IMR-90 (cell line): Measurements from ENCODE around the gene MAT1A. TPM values are rescaled to one million over a fixed set of nuclear protein-coding genes. Genes with fewer than 3 reads are reported as not detected.

Experiments used
- ATAC-seq: fragments of 200-7000 bp; cut with Tn5 transposase; 2 replicates; pipeline ENCODE4 v1.9.1; 2020; ENCODE audit warnings: low read depth, mild to moderate bottlenecking, moderate library complexity
- BruUV-seq: library from RNA; stranded (reverse); fragments of 400-500 nt; replicated peaks from 2 replicates; lab custom pipeline; 2021; lab: Mats Ljungman, UMichigan
- CTCF ChIA-PET: fragments of 300-600 bp; formaldehyde crosslinking; extraction: SDS; loops from one replicate; lab custom pipeline; 2021; ENCODE audit warnings: antibody characterized with exemption; lab: Yijun Ruan, JAX
- POLR2A ChIA-PET: fragments of 300-600 bp; sonication (Branson Sonifier 250); formaldehyde crosslinking; loops from one replicate; lab custom pipeline; 2022; ENCODE audit warnings: antibody characterized with exemption; ENCODE audit not compliant: unreplicated experiment; lab: Charles Lee
- DNase-seq: peaks from one replicate; pipeline ENCODE4 v3.0.0; 2013
- H2AFZ ChIP-seq: replicated peaks from 2 replicates; pipeline ENCODE3; 2013; ENCODE audit warnings: low read length, mild to moderate bottlenecking; ENCODE audit not compliant: poor library complexity
- H2AK5ac ChIP-seq: 2 replicates; pipeline ENCODE4 v1.6.1; 2013; ENCODE audit warnings: low read depth, low read length, inconsistent platforms
- H2AK9ac ChIP-seq: replicated peaks from 2 replicates; pipeline ENCODE3; 2013; ENCODE audit warnings: mild to moderate bottlenecking, low read depth, low read length, moderate library complexity; ENCODE audit not compliant: poor library complexity
- H2BK120ac ChIP-seq: 2 replicates; pipeline ENCODE4 v1.6.1; 2013; ENCODE audit warnings: low read depth, low read length, inconsistent platforms
- H2BK15ac ChIP-seq: 3 replicates; pipeline ENCODE4 v1.6.1; 2013; ENCODE audit warnings: low read depth, low read length, inconsistent platforms
- H2BK20ac ChIP-seq: 2 replicates; pipeline ENCODE4 v1.6.1; 2013; ENCODE audit warnings: low read depth, mild to moderate bottlenecking, inconsistent platforms, low read length, moderate library complexity
- H2BK5ac ChIP-seq: 2 replicates; pipeline ENCODE4 v1.6.1; 2013; ENCODE audit warnings: mild to moderate bottlenecking, low read depth, low read length, inconsistent platforms; ENCODE audit not compliant: poor library complexity, severe bottlenecking
- H3K14ac ChIP-seq: replicated peaks from 2 replicates; pipeline ENCODE4 v1.6.1; 2013; ENCODE audit warnings: low read depth, low read length, inconsistent platforms
- H3K18ac ChIP-seq: 2 replicates; pipeline ENCODE4 v1.6.1; 2013; ENCODE audit warnings: low read depth, low read length, control low read depth
- H3K23ac ChIP-seq: 2 replicates; pipeline ENCODE4 v1.6.1; 2013; ENCODE audit warnings: low read depth, low read length, inconsistent platforms
- H3K27ac ChIP-seq: 2 replicates; pipeline ENCODE4 v1.5.1; 2013; ENCODE audit warnings: mild to moderate bottlenecking, control low read depth, low read length; ENCODE audit not compliant: insufficient read depth
- H3K27me3 ChIP-seq: 2 replicates; pipeline ENCODE4 v1.6.1; 2013; ENCODE audit warnings: low read length; ENCODE audit not compliant: control insufficient read depth, insufficient read depth
- H3K36me3 ChIP-seq: 2 replicates; pipeline ENCODE4 v1.6.1; 2013; ENCODE audit warnings: low read length, mixed read lengths; ENCODE audit not compliant: control insufficient read depth, insufficient read depth
- H3K4ac ChIP-seq: 2 replicates; pipeline ENCODE4 v1.6.1; 2013; ENCODE audit warnings: low read depth, low read length, inconsistent platforms
- H3K4me1 ChIP-seq: 2 replicates; pipeline ENCODE4 v1.6.1; 2013; ENCODE audit warnings: low read length, mixed read lengths; ENCODE audit not compliant: control insufficient read depth, insufficient read depth
- H3K4me2 ChIP-seq: 2 replicates; pipeline ENCODE4 v1.6.1; 2013; ENCODE audit warnings: low read depth, mild to moderate bottlenecking, control low read depth, low read length, moderate library complexity
- H3K4me3 ChIP-seq: 2 replicates; pipeline ENCODE4 v1.5.1; 2013; ENCODE audit warnings: low read depth, mild to moderate bottlenecking, control low read depth, low read length, moderate library complexity; ENCODE audit not compliant: insufficient read depth
- H3K56ac ChIP-seq: 2 replicates; pipeline ENCODE4 v1.6.1; 2013; ENCODE audit warnings: low read length, inconsistent platforms; ENCODE audit not compliant: insufficient read depth; ENCODE audit errors: extremely low read depth
- H3K79me1 ChIP-seq, 2 experiments: 2 replicates each; pipeline ENCODE4 v1.6.1; 2013; ENCODE audit warnings: low read length in 2 of 2, inconsistent platforms in 1 of 2, low read depth in 1 of 2
- H3K9ac ChIP-seq: 2 replicates; pipeline ENCODE4 v1.6.1; 2013; ENCODE audit warnings: low read depth, low read length, control low read depth
- H3K9me1 ChIP-seq: 2 replicates; pipeline ENCODE4 v1.6.1; 2013; ENCODE audit warnings: low read length, inconsistent platforms; ENCODE audit not compliant: insufficient read depth
- H3K9me3 ChIP-seq: 2 replicates; pipeline ENCODE4 v1.6.1; 2013; ENCODE audit warnings: low read length; ENCODE audit not compliant: control insufficient read depth, insufficient read depth
- H4K20me1 ChIP-seq: 2 replicates; pipeline ENCODE4 v1.6.1; 2013; ENCODE audit warnings: low read length, inconsistent platforms; ENCODE audit not compliant: insufficient read depth
- H4K5ac ChIP-seq: 2 replicates; pipeline ENCODE4 v1.6.1; 2013; ENCODE audit warnings: mild to moderate bottlenecking, low read depth, low read length, control low read depth
- H4K8ac ChIP-seq, 2 experiments: 2 replicates each; pipeline ENCODE4 v1.6.1; 2013; ENCODE audit warnings: low read depth in 2 of 2, low read length in 2 of 2, control low read depth in 1 of 2, inconsistent platforms in 1 of 2
- H4K91ac ChIP-seq: 2 replicates; pipeline ENCODE4 v1.6.1; 2013; ENCODE audit warnings: low read depth, low read length, inconsistent platforms; ENCODE audit not compliant: insufficient read depth
- BHLHE40 ChIP-seq: fragments of 150-350 bp; IDR thresholded peaks from 2 replicates; pipeline ENCODE4 v1.6.1; 2016; ENCODE audit warnings: mild to moderate bottlenecking, low read depth, low read length
- CEBPB ChIP-seq: IDR thresholded peaks from 2 replicates; pipeline ENCODE4 v1.6.1; 2012; ENCODE audit warnings: low read depth, low read length, improper control_type of control experiment
- CHD1 ChIP-seq: IDR thresholded peaks from 2 replicates; pipeline ENCODE4 v1.6.1; 2012; ENCODE audit warnings: low read depth, low read length, improper control_type of control experiment
- CTCF ChIP-seq: conservative IDR thresholded peaks from 2 replicates; pipeline ENCODE4 v1.5.1; 2012; ENCODE audit warnings: mild to moderate bottlenecking, low read depth, low read length, improper control_type of control experiment
- ELK1 ChIP-seq: fragments of 150-350 bp; IDR thresholded peaks from 2 replicates; pipeline ENCODE4 v1.6.1; 2016; ENCODE audit warnings: low read depth, mild to moderate bottlenecking, low read length, moderate library complexity, borderline replicate concordance
- FOS ChIP-seq: fragments of 150-350 bp; IDR thresholded peaks from 2 replicates; pipeline ENCODE4 v1.6.1; 2016; ENCODE audit warnings: low read depth, low read length
- MAFK ChIP-seq: IDR thresholded peaks from 2 replicates; pipeline ENCODE4 v1.6.1; 2012; ENCODE audit warnings: low read depth, low read length, improper control_type of control experiment
- MAZ ChIP-seq: IDR thresholded peaks from 2 replicates; pipeline ENCODE4 v1.6.1; 2012; ENCODE audit warnings: low read depth, mild to moderate bottlenecking, low read length, improper control_type of control experiment, moderate library complexity, borderline replicate concordance
- MXI1 ChIP-seq: IDR thresholded peaks from 2 replicates; pipeline ENCODE4 v1.6.1; 2012; ENCODE audit warnings: low read depth, mild to moderate bottlenecking, low read length, moderate library complexity, borderline replicate concordance
- NFE2L2 ChIP-seq: fragments of 150-350 bp; IDR thresholded peaks from 2 replicates; pipeline ENCODE4 v1.6.1; 2016; ENCODE audit warnings: low read depth, mild to moderate bottlenecking, low read length
- POLR2A ChIP-seq: IDR thresholded peaks from 2 replicates; pipeline ENCODE4 v1.6.1; 2012; ENCODE audit warnings: mild to moderate bottlenecking, low read depth, low read length
- RAD21 ChIP-seq: IDR thresholded peaks from 2 replicates; pipeline ENCODE4 v1.6.1; 2012; ENCODE audit warnings: low read length, improper control_type of control experiment
- RCOR1 ChIP-seq: IDR thresholded peaks from 2 replicates; pipeline ENCODE4 v1.6.1; 2012; ENCODE audit warnings: mild to moderate bottlenecking, low read length, improper control_type of control experiment; ENCODE audit not compliant: insufficient replicate concordance
- RFX5 ChIP-seq: IDR thresholded peaks from 2 replicates; pipeline ENCODE4 v1.8.0; 2012; ENCODE audit warnings: low read depth, mild to moderate bottlenecking, low read length, moderate library complexity
- SMC3 ChIP-seq: fragments of 150-350 bp; IDR thresholded peaks from 2 replicates; pipeline ENCODE4 v1.6.1; 2016; ENCODE audit warnings: low read depth, mild to moderate bottlenecking, antibody characterized with exemption, low read length, moderate library complexity
- USF2 ChIP-seq: fragments of 150-350 bp; IDR thresholded peaks from 2 replicates; pipeline ENCODE4 v1.6.1; 2017; ENCODE audit warnings: mild to moderate bottlenecking, antibody characterized with exemption, low read length, low read depth
- WGBS, 2 experiments: methylation state at CpG; one replicate each; pipeline versions ENCODE4 v1.1.5 to v1.1.7; 2013; ENCODE audit warnings: missing lambda C conversion rate in 2 of 2; ENCODE audit not compliant: insufficient read length in 1 of 2; ENCODE audit errors: extremely low coverage in 2 of 2; 5-methylcytosine and 5-hydroxymethylcytosine counted together
- dilution Hi-C: fragments of 300-500 bp; cut with HindIII; formaldehyde crosslinking; loops from one replicate; pipeline ENCODE4 v1.14.3; 2018; ENCODE audit warnings: low sequenced_read_pairs; ENCODE audit not compliant: unreplicated experiment
- in situ Hi-C: fragments of 300-500 bp; cut with MboI; formaldehyde crosslinking; loops from 3 replicates; pipeline ENCODE4 v1.14.3; 2019; ENCODE audit warnings: low sequenced_read_pairs, inconsistent platforms, mixed read lengths
- intact Hi-C: fragments of 100-400 bp; cut with micrococcal nuclease; formaldehyde crosslinking; loops from 2 replicates; pipeline ENCODE4 v1.10.0; 2022
- polyA plus RNA-seq, 3 experiments: library from polyadenylated mRNA; depleted of rRNA; stranded (reverse); fragments of >200 nt; gene quantifications; 2 replicates each; pipeline ENCODE4 v1.2.3, GENCODE V29; 2012; ENCODE audit warnings: low replicate concordance in 1 of 3
- total RNA-seq: library from RNA; depleted of rRNA; stranded (reverse); fragments of >200 nt; gene quantifications from 2 replicates; pipeline ENCODE4 v1.2.3, GENCODE V29; 2012

MAT1A gene
- total and polyA plus RNA-seq, 2 of the 4 experiments (the other 2 are of a cell fraction), result not detected

- 80% methylated on average over 1 of the region's 5 CpGs; no CpG with 5 or more reads in 1 of the 2 experiments for WGBS, 2 experiments
Observed at GRCh38 chr10:80288849-80289248, 609 bp downstream of the MAT1A start.

More at GRCh38 chr10:80288849-80289248, 609 bp downstream of the MAT1A start:
- no peak overlapping the region for H2BK15ac ChIP-seq
- no peaks in the 10 kb centered on the region for H3K79me1 ChIP-seq
- H3K18ac ChIP-seq, result no peak overlapping the region
- H2BK120ac ChIP-seq, result no peak overlapping the region
- intact Hi-C loops (no loop called here), dilution Hi-C loops (no loop called here), in situ Hi-C loops (no loop called here)
- H3K4me3 ChIP-seq, result no peak overlapping the region
- no peak overlapping the region for H2AFZ ChIP-seq
- ChIA-PET CTCF (no interaction called here), POLR2A (no interaction called here)
- no peak overlapping the region for H3K23ac ChIP-seq
- no peak overlapping the region for H2BK5ac ChIP-seq
- H3K9ac ChIP-seq, result no peak overlapping the region
- H4K91ac ChIP-seq, result no peak overlapping the region
- no TSS peak for BruUV-seq
- H3K4ac ChIP-seq, result no peak overlapping the region
- H4K20me1 ChIP-seq, result no peaks in the 10 kb centered on the region
- no peak overlapping the region for H3K56ac ChIP-seq
- H3K14ac ChIP-seq, result no peak overlapping the region
- TF ChIP-seq RCOR1 (no peak), ELK1 (no peak), CEBPB (no peak), CHD1 (no peak), NFE2L2 (no peak), RAD21 (no peak), MAFK (no peak), CTCF (no peak), MXI1 (no peak), SMC3 (no peak), FOS (no peak), POLR2A (no peak), RFX5 (no peak), BHLHE40 (no peak), USF2 (no peak), MAZ (no peak)
- no peak overlapping the region for H2BK20ac ChIP-seq
- no peak overlapping the region for H4K5ac ChIP-seq
- H3K4me1 ChIP-seq, result no peaks in the 10 kb centered on the region
- no peak overlapping the region for H2AK5ac ChIP-seq
- H4K8ac ChIP-seq, result no peak overlapping the region
- H2AK9ac ChIP-seq, result no peak overlapping the region
- H3K27me3 ChIP-seq, result peaks cover 4% of the 10 kb centered on the region; the same call in 1 of the 2 replicates
- H3K27ac ChIP-seq, result no peak overlapping the region
- H3K9me1 ChIP-seq, result no peaks in the 10 kb centered on the region
- ATAC-seq, result no peak
- no peak for DNase-seq
- H3K36me3 ChIP-seq, result no peaks in the 10 kb centered on the region
- H3K9me3 ChIP-seq, result no peaks in the 10 kb centered on the region
- H3K4me2 ChIP-seq, result no peak overlapping the region
